ENCODE measurements around the gene MRPS6. TPM values are rescaled to one million over a fixed set of nuclear protein-coding genes. Genes with fewer than 3 reads are reported as not detected.

Gene MRPS6
- total and polyA plus RNA-seq, 2 of the 13 experiments (the other 11 are each of a cell fraction or from before 2014, with no cell fraction given): 14.2 to 26.9 TPM

GRCh38 chr21:34073032-34073748, at the start of gene MRPS6, which contains the start of gene SLC5A3 (continued):
- TF ChIP-seq PRDM10 (CRISPR knock-in tag; IDR thresholded peaks at IDR 0.05; ENCODE audit: low read depth) (no peak), RERE (CRISPR knock-in tag; IDR thresholded peaks at IDR 0.05; ENCODE audit: low read depth) (no peak), ZNF17 (CRISPR knock-in tag; IDR thresholded peaks at IDR 0.05) (no peak), IRF1 (CRISPR knock-in tag; IDR thresholded peaks at IDR 0.05; ENCODE audit: low read depth) (no peak), RFX3 (CRISPR knock-in tag; IDR thresholded peaks at IDR 0.05) (no peak), ZNF784 (CRISPR knock-in tag; IDR thresholded peaks at IDR 0.05; ENCODE audit: borderline replicate concordance) (0 out of 2 replicates have a peak, but pooled peaks have one; percentile 30), ZNF343 (CRISPR knock-in tag; IDR thresholded peaks at IDR 0.05) (no peak), HINFP (CRISPR knock-in tag; IDR thresholded peaks at IDR 0.05; ENCODE audit: low read depth) (no peak), SMAD9 (CRISPR knock-in tag; IDR thresholded peaks at IDR 0.05) (no peak), HNRNPK (IDR thresholded peaks at IDR 0.05; ENCODE audit: low read depth, low read length, poor library complexity, severe bottlenecking) (no peak), ZNF713 (CRISPR knock-in tag; IDR thresholded peaks at IDR 0.05) (no peak), ZNF891 (CRISPR knock-in tag; IDR thresholded peaks at IDR 0.05) (no peak; the same call in 1 of the 2 replicates), ISL2 (CRISPR knock-in tag; IDR thresholded peaks at IDR 0.05) (0 out of 2 replicates have a peak, but pooled peaks have one; percentile 36), KDM3A (CRISPR knock-in tag; IDR thresholded peaks at IDR 0.05; ENCODE audit: low read depth) (no peak), SOX13 (IDR thresholded peaks at IDR 0.05) (no peak), SOX13 (CRISPR knock-in tag; conservative IDR thresholded peaks at IDR 0.05 in 1 of 2, IDR thresholded peaks at IDR 0.05 in 1 of 2) (no peak)

Data from HepG2 (cell line).